ENCODE measurements around the gene RNF144B.

DNA sequence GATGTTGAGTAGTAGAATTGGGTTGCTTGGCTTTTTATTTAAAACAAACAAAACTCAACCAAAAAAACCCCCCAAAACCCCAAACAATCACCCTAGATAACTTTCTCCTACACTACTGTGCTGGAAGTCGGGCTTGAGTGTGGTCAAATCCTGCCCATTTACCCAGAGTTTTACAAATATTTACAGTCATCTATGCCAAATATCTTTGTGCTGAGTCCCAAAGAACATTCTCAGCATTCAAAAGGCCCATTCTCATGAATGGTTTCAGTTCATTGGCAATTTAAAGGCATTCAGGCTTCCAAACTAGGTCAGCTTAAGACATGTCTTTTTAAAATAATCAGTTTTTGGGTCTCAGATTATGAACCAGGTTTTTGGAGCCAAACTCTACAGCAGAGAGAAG, 1.8 kb downstream of the RNF144B start:
- TF ChIP-seq, protein P1, sequence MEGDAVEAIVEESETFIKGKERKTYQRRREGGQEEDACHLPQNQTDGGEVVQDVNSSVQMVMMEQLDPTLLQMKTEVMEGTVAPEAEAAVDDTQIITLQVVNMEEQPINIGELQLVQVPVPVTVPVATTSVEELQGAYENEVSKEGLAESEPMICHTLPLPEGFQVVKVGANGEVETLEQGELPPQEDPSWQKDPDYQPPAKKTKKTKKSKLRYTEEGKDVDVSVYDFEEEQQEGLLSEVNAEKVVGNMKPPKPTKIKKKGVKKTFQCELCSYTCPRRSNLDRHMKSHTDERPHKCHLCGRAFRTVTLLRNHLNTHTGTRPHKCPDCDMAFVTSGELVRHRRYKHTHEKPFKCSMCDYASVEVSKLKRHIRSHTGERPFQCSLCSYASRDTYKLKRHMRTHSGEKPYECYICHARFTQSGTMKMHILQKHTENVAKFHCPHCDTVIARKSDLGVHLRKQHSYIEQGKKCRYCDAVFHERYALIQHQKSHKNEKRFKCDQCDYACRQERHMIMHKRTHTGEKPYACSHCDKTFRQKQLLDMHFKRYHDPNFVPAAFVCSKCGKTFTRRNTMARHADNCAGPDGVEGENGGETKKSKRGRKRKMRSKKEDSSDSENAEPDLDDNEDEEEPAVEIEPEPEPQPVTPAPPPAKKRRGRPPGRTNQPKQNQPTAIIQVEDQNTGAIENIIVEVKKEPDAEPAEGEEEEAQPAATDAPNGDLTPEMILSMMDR (IDR thresholded peaks at IDR 0.05) = no peak
- no peak for TF ChIP-seq POLR2A (IDR thresholded peaks at IDR 0.05)
